NCI-H524 (cell line): ENCODE data around the gene METTL15.
"Not testable (repeated sequence)": the region's sequence is repeated elsewhere in the genome, so short reads cannot be mapped to it uniquely, and the experiment has no call there.

Source experiments
- DNase-seq, 2 experiments: peaks; one replicate each; lab custom pipeline; 2025; lab: John Stamatoyannopoulos, UW

METTL15 gene, protein sequence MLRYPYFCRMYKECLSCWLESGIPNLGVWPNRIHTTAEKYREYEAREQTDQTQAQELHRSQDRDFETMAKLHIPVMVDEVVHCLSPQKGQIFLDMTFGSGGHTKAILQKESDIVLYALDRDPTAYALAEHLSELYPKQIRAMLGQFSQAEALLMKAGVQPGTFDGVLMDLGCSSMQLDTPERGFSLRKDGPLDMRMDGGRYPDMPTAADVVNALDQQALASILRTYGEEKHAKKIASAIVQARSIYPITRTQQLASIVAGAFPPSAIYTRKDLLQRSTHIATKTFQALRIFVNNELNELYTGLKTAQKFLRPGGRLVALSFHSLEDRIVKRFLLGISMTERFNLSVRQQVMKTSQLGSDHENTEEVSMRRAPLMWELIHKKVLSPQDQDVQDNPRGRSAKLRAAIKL

DNA sequence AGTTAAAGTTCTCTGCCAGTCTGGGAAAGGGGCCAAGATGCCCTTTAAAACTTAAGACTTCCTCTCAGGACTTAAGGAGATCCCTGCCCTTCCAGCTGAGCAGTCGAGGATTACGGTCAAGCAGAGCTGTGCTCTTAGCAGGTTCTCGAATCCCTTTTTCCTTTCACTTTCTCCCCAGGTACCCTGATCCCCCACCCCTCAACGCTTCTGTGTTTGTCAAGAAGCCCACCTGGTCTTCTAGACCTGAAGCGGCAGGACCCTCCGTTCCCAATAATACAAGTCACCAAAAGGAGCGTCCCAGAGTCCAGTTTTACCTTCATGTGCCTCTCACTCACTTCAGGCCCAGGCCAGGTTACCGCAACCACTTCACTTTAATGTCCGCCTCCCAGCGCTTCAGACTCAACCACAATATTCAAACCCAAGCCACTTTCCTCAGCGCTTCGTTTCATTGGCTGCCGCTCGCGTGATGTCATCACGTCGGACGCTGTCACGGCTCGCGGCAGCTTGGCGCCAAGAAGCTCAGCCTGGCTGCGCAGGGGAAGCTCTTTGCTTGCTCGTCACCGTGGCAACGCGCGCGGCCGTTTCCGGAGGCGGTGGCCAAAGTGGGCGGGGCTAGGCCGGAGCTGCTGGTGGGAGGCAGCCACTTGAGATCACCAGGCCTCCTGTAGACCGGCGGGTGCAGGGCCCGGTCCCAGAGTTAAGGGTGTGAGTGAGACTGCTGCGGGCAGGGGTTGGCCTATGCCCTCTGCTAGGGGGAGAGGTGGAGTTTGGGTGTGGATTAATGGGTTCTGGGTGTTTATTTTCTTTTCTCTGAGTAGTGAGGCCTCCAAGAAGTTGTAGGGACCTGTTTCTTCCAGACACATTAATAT lies at the start of gene METTL15, which contains the start of gene KIF18A:
Gene METTL15 (plus strand): TSS at position 639 of the 869 bp plus-strand sequence. CDS start 4,947 bp downstream, outside the sequence.
Gene KIF18A (minus strand): TSS at position 407 of the 869 bp plus-strand sequence. CDS start 10,209 bp downstream, outside the sequence.
- peak; percentile 92 to 98 for DNase-seq

DNA sequence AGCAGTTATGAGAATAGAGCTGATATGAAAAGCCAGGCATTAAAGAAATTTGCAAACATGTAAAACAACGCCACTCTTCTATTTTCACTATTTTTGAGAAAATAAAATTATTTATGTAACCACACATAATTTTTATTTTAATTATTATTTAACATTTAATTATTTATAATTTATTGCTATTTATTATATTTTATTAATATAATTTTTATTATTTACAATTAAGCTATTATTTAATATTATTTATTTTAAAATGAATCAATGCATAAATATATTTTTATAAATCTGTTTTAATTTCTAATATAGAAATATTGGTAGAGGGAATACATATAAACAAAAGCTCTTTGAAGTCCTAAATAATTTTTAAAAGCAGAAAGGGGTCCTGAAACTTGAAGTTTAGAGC lies 36.9 kb upstream of the METTL15 start:
- DNase-seq = no peak

DNA sequence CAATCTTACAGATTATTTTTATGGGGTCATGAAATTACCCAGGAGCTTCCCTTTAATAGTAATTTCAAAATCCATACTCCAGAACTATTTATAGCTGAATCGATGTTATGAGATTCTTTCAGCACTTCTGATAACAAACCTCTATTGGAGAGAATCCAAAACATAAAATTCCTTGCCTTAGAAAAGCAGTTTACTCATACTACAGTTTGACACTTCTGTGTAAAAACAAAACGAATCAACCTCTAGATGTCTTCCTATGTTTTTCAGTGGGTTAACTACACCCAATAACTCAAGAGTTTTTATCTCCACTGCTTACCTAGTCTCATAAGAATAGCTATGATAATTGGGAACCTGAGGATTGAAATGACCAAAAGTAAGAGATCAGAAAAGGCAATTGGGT lies 35.9 kb upstream of the METTL15 start:
- no peak for DNase-seq

DNA sequence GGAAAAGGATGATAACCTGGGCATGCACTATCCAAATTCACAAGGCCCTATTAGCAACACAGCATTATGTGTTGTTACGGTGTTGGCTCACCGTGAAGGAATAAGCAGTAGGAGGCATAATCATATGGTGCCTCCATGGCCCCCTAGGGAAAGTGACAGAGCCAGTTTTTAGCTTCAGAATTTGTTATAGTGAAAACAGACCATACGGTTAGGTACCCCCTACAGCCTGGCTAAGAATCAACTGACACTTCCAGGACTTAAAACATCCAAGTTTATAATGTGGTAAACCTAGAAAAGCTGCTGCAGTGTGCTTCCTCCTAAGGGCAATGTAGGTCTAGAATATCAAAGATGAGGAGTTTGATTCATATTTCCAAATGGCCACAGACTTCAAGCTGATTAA lies 30.7 kb upstream of the METTL15 start:
- no peak for DNase-seq

DNA sequence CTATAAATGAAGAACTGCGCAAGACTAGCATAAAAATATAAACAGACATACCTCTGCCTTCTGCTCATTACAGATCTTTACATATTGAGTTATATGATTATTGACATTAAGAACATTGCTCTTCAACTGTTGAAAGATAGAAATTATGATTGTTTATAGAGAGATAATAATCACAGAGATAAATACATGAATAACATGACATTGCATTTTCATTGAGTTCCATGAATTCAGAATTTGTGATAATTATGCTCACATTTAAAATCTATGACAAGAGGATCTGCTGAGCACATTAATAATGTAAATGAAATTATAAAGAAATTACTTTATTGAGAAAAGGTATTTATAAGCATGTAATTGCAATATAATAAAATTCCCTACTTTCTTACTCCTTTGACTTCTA lies 25.1 kb upstream of the METTL15 start:
- DNase-seq = no peak

DNA sequence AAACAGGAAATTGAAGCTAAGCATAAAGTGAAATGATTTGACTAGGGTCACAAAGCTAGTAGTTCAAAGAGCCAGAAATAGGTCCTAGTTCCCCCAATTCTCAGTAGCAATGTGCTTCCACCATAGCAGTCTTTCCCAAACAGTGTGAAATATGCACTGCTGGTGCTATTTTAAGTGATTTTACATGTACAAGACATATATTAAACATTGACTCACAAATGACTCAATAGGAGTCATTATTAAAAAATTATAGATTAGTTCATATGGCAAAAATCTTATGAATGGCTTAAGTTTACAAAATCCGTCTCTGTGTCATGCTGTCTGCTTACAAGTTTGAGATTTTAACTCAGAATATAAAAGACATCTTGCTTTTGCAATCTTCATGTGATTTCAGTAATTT lies 21.6 kb upstream of the METTL15 start:
- DNase-seq = no peak

DNA sequence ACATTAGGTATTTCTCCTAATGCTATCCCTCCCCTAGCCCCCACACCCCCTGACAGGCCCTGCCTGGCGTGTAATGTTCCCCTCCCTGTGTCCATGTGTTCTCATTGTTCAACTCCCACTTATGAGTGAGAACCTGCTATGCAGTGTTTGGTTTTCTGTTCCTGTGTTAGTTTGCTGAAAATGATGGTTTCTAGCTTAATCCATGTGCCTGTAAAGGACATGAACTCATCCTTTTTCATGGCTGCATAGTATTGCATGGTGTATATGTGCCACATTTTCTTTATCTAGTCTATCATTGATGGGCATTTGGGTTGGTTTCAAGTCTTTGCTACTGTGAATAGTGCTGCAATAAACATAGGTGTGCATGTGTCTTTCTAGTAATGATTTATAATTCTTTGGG lies 21.0 kb upstream of the METTL15 start:
- not testable (repeated sequence) for DNase-seq

DNA sequence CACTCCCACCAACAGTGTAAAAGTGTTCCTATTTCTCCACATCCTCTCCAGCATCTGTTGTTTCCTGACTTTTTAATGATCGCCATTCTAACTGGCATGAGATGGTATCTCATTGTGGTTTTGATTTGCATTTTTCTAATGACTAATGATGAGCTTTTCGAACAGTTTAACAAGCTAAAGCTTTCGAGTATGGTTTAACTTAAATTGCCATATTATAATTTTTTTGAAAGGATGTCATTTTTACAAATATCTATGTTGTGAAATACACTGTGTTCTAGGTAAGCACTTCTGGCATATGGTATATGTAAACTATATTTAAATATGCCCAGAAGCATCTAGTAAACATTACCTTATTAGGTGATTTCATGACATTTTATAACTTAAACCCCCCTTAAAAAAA lies 20.5 kb upstream of the METTL15 start:
- not testable (repeated sequence) for DNase-seq

DNA sequence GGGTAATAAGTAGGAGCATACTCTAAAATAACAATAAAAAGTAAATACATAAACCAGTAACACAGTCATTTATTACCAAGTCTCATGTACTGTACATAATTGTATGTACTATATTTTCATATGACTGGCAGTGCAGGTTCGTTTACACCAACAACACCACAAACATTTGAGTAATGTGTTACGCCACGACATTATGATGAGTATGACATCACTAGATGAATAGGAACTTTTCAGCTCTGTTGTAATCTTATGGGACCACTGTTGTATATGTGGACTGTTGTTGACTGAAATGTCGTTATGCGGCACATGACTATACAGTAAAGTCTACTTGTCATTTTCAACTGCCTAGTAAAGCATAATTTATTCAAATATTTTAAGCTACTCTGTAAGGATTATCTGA lies 18.8 kb upstream of the METTL15 start:
- no peak for DNase-seq

DNA sequence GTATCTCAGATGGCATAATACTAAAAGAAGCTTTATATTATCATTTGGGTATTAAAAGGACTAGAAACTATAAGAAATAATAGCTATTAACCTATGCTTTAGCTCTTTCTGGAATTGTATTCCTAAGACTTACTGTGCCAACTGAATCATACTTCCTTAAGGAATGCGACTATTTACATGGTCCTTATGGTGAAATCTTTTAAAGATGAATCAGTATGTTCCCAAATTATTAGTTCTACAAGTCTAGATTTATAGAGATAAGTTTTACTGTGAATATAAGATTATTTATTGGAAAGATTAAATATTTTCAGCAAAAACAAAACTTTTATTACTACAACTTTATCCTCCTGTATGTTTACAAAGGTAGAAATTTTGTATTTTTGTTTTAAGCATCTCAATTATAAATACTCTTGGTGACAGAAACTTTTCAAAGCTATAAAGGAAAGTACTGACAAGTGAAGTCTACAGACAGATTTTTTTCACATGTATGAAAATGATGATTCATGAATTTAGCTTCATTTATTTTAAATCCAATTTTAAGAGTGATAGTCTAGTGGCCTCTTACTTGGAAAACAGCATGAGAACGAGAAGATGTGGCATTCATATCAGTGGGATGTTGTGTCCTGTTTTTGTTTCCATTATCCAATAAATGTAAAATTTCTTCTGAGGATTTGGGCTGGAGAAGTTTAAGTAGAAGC lies 18.0 kb upstream of the METTL15 start:
- DNase-seq = no peak

DNA sequence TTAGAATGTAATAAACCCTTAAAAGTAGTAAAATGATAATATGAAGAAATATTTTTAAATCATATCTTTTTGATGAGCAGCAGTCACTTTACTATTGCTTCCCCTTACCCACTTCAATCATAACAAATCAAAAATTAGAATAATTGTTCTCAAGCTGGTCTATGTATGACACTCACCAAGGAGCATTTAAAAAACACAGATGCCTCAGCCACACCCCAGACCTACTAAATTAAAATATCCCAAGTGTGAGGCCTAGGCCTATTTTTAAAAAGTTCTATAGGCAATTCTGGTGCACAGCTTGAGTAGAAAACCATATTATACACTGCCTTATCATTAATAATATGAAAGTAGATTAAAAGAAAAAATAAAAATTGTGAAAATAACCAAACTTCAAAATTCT lies 15.4 kb upstream of the METTL15 start:
- no peak for DNase-seq

DNA sequence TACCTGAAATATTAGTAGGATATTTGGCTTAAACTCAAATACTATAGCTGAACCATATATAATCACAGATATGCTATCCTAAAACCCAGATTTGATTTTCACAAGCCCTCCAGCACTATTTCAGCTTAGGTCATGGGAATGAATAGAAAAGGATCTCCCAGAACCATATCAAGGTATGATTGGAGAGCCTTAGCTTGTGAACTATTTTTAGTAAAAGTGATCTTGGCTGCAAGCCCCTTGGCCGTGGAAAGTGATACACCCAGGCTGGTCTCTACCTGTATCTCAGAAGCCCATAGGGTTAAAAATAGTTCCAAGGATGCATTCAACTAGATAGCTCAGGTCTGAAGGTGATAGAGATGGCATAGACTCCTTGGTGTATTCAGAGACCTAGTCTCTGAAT lies 9.9 kb upstream of the METTL15 start:
- DNase-seq = no peak

DNA sequence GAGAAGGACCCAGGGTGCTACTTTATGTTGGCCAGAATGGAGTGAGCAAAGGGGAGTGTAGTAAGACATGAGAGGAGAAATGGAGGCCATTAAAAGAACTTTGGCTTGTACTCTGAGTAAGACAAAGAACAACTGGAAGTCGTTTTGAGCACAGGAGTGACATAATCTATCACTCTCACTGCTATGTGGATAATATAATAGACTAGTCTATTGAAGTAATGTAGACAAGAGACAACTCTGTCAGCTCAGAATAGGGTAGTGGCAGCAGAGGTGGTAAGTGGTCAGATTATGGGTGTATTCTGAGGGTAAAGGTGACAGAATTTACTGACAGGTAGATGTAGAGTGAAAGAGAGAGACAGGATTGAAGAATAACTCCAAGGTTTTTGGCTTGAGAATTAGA lies 8.5 kb upstream of the METTL15 start:
- no peak for DNase-seq

DNA sequence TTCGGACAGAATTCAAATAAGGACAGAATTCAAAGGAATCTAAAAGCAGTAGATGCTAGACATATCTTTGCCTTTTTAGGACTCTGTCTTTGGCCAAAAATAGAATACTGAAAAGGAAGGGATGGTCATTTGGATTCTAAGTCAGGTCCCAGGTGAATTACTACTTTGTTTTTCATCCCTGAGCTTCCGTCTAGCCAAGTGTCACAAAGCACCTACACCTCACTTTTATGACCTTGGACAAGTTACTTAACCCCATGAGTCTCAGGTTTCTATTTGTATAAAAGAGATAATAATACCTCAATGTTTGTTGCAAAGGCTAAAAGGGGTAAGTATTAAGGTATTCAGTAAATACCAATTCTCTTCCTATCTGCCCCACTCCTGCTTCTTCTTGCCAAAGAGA lies 7.5 kb upstream of the METTL15 start:
- no peak for DNase-seq

DNA sequence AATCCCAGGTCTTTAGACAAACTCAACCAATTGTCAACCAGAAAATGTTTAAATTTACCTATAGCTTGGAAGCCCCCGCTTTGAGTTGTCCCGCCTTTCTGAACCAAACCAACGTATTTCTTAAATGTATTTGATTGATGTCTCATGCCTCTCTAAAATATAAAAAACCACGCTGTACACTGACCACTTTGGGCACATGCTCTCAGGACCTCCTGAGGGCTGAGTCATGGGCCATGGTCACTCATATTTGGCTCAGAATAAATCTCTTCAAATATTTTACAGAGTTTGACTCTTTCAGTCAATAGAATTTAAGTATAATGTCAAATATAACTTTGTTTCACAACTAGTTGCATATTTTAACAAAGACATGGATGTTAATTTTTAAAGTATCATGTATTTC lies 5.9 kb upstream of the METTL15 start:
- DNase-seq = not testable (repeated sequence)

DNA sequence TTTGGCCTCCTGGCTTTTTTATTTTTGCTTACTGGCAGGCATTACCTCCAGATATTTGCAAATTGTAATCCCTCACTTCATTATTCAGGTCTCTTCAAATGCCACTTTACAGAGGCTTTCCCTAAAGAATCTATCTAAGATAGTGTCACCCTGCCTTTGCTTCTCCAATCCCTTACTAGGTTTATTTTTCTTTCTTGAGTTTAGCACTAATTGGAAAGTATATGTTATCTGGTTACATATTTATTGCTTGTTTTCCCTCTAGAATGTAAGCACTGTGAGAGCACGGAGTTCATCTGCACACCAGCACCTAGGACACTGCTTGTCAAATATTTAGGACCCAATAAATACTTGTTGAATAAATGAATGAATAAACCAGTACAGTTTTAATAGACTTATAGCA lies 3.8 kb upstream of the METTL15 start:
- no peak for DNase-seq

DNA sequence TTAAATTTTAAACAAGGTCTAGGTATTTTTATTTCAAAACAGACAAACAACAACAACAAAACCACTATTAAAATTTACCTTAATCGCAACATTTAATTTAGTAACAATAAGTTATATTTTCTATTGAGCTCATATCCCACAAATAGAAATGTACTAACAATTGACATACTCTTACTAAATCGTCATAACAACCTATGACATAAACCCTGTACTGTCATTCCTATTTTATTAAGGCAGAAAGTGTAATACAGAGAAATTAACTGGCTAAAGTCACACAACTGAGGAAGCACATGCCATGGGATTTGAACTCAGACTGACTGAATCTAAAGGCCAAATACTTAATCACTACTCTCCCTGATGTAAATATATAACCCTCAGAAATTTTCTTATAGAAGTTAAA lies 3.2 kb upstream of the METTL15 start:
- no peak for DNase-seq

DNA sequence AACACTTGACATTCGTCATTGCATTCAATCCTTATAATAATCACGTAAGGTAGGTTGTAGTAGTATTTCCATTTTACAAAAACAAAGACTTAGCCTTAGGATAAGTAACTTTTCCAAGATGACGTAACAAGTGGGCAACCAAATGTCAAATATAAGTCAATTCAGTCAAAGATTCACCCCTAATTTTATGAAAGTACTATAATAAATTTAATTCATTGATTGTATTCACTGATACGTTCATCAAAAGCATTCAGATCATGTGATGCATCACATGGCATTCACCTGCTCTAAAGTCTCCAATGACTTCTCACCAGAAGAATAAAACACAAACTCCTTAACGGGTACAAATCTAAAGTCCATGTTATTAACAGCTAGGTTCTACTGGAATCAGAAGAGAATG lies 2.3 kb upstream of the METTL15 start:
- DNase-seq = no peak

DNA sequence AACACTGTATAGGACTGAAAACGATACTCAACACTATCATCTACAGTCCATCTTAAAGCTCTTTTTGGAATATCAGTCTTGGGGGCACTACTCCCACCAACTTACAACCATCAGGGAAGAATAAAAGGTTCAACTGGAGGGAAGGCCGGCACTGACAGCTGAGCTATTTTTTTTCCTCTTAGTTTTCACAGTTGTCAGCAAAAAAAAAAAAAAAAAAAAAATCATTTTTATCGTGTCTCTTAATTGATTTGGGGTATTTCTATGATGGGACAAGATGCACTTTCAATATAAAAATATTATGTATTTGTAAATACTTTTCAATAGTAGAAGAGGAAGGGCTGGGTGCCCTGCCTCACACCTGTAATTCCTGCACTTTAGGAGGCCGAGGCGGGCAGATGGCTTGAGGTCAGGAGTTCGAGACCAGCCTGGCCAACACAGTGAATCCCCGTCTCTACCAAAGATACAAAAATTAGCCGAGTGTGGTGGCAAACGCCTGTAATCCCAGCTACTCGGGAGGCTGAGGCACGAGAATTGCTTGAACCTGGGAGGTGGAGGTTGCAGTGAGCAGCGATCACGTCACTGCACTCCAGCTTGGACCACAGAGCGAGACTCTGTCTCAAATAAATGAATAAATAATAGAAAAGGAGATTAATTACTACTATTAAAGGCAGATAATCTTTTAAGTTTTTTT lies 1.7 kb upstream of the METTL15 start:
- DNase-seq = no peak

DNA sequence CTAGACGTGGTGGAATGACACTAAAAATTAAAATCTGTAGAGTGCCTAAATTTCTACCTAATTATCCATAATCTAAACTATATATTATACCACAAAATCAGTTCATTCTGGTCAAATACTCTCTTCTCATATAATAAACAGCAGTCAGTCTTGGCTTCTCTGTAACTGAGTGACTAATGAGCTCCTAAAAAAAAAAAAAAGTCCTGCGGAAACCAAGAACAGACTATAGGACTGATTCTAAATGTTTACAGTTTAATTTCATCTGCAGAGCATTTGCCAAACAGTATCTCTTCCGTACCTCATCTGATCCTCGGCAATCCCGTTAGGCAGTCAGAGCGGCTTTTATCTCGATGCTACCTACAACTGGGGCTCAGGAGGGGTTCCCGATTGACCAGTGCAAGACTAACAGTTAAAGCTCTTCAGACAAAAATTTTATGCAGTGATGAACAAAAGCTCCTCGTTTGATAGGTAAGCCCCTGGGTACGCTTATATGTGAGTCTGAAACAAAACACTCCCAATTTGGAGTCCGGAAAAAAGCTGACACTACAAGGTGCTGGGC lies 918 bp upstream of the METTL15 start:
- DNase-seq = no peak

DNA sequence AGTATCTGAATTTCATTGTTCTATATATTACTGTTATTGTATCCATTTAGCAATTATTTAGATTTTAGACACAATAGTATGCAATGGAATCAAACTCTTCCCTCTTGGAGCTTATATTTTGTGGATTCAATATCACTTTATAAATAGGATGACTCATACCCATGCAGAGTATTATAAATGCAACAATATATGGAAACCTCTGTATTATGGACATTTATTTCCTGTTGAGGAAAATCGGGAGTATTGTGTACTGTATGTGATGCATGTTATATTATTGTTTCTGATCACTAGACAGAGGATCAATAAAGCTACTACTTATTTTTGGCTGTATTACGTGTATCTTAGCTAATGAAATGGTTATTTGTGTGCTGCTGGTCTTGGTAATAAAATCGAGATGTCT lies 770 bp downstream of the METTL15 start:
- no peak for DNase-seq
